ENCODE measurements around the gene USP26.
"Not testable (repeated sequence)": the region's sequence is repeated elsewhere in the genome, so short reads cannot be mapped to it uniquely, and the experiment has no call there.

The USP26 gene, protein sequence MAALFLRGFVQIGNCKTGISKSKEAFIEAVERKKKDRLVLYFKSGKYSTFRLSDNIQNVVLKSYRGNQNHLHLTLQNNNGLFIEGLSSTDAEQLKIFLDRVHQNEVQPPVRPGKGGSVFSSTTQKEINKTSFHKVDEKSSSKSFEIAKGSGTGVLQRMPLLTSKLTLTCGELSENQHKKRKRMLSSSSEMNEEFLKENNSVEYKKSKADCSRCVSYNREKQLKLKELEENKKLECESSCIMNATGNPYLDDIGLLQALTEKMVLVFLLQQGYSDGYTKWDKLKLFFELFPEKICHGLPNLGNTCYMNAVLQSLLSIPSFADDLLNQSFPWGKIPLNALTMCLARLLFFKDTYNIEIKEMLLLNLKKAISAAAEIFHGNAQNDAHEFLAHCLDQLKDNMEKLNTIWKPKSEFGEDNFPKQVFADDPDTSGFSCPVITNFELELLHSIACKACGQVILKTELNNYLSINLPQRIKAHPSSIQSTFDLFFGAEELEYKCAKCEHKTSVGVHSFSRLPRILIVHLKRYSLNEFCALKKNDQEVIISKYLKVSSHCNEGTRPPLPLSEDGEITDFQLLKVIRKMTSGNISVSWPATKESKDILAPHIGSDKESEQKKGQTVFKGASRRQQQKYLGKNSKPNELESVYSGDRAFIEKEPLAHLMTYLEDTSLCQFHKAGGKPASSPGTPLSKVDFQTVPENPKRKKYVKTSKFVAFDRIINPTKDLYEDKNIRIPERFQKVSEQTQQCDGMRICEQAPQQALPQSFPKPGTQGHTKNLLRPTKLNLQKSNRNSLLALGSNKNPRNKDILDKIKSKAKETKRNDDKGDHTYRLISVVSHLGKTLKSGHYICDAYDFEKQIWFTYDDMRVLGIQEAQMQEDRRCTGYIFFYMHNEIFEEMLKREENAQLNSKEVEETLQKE

DNA sequence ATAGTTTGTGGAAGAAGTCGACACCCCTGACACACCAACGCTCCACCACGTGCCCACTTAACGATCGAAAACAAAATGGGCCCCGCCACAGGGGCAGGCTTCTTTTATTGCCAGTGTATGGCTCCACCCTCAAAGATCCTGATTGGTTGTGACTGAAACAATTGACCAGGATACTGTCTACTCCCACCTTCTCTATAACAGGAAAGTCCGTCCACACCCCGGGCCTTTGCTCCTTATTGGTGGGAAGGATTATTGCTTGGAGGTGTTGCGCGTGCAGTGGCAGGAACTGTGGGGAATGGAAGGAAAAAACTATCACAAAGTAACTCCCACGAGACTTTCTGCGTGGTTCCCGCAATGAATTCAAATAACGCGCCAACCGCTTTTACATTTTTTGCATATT lies at the start of gene USP26:
Gene USP26 (minus strand): TSS at position 79 of the 400 bp plus-strand sequence. CDS start 68,889 bp downstream, outside the sequence.
- DNase-seq: no peak

DNA sequence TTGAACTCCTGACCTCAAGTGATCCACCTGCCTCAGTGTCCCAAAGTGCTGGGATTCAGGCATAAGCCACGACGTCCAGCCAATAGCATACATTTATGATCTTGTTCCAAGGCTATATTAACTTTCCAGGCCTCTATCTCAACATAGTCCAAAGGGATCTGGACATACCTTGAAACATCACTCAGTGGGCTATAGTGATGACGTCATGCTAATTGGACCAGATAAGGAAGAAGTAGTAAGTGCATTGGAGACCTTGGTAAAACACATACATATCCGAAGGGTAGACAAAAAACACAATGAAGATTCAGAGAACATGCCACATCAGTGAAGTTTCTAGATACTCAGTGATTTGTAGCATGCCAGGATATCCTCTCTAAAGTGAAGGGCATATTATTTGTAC lies 37.4 kb upstream of the USP26 start:
- DNase-seq: no peak

DNA sequence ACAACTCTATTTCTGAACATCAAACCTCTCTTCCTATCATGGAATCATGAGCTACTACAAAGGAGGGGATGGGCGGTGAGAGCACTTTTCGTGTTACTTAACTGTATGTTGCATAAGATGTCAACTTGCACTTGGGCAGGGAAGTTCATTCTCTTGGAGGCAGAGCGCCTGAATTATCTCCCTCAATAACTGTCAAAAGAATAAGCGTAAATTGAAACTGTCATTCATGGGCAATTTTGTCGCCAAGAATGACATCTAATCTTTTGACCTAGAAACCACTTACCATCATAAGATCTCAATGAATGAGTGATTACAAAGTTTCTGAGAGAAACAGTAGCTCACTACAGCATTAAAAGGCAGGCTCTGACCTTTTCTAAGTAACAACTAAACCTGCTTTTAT lies 23.5 kb upstream of the USP26 start:
- no peak for DNase-seq

DNA sequence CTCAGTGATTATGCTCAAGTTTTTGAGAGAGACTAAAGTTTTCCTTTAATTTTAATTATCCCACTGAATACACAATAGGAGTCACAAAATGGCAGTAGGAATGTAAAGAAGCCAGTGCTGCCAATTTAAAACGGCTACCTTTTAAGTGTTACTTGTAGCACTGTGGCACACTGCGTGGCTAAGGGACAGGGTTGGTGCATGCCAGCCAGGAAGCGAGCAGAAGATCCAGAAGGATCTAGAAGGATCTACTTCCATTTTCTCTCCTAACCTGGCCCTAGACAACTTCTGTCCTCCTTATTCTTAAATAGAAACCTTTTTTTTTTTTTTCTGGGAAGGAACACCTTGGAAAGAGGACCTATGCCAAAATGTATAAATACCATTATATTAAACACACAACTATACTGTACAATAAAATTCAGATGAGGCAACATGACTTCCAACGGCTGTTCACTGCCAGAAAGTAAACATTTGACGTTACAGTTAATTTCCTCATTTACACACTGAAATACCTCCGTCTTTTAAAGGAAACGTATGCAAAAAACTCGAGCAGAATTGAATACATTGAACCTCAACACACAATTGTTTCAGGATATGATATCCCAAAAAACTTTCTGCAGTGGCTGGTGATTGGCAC lies 2.7 kb downstream of the USP26 start:
- no peak for DNase-seq

DNA sequence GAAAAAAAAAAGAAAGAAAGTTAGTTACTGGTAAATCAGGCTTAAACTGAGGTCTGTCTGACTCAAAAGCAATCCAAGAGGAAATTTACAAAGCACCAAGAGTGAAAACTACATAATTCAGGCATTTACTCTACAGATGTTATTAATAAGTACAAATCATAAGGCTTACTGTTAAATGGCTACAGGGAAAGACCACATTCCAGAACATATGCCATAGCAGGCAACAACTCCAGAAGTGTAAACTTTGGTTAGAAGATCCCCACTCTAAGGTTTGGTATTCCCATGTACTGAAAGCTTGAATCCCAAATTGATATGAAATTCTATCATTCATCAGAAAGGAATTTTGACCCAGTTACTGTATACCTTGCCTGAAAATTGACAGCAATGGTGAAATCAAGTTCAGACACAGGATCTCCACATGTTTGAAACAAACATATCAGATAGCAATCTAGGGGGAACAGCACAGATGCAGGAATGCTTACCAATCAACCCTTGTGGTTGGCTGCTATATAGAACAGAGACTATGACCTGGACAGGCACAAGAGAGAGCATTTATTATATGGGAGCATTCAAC lies 6.6 kb downstream of the USP26 start:
- no peak for DNase-seq

DNA sequence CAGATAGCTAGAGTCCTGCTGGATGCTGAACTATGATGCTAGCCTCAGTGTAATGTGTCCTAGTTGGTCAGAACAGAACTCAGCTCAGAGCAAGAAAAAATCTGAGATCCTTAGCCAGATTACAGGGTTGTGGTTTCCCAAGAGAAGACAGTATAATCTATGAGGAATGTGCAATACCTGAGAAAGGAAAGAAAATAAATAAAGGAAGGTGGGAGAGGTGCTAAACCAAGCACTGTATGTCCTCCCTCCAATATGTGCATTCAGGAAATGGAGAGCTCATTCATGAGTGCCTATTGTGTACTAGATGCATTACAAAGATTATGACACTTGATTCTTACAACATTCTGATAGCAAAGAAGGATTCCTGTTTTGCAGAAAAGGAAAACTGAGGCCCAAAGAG lies 7.5 kb downstream of the USP26 start:
- DNase-seq: no peak

DNA sequence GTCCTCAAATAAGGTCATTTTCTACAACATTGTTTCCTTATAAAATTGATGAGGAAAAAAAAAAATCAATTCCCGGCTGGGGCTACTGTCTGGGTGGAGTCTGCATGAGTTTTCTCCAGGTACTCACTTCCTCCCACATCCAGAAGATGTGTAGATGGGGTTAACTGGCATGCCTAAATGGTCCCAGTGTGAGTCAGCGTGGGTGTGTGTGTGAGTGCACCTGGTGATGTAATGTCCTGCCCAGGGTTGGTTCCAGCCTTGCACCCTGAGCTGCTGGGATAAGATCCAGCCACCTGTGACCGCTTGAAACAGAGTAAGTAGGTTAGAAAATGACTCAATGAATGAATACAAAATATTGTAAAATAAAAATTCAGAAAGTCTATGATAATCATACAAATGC lies 11.1 kb downstream of the USP26 start:
- DNase-seq: no peak

DNA sequence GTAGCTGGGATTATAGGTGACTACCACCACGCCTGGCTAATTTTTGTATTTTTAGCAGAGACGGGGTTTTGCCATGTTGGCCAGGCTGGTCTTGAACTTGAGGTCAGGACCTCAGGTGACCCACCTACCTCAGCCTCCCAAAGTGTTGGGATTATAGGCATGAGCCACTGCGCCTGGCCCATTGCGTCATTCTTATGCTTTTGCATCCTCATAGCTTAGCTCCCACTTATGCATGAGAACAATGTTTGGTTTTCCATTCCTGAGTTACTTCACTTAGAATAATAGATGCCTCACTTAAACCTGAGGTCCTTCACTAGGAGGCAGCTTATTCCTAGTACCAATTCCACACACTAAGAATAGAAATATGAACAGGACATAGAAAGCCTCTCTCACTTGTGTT lies 11.9 kb downstream of the USP26 start:
- not testable (repeated sequence) for DNase-seq

DNA sequence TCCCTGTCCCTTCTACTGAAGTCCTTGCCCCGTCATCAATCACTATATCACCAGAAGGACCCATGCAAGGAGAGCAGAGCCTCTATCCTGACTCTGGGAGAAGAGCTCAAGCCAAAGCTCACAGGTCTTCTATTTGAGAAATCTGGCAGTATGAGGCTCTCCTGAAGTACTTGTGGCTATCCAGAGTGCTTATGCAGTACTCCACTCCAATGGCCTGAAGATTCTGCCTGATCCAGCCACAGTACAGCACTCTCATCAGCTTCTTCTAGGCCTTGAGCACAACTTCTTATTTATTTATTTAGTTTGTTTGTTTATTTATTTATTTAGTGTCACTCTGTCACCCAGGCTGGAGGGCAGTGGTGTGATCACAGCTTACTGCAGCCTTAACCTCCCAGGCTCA lies 13.0 kb downstream of the USP26 start:
- no peak for DNase-seq

DNA sequence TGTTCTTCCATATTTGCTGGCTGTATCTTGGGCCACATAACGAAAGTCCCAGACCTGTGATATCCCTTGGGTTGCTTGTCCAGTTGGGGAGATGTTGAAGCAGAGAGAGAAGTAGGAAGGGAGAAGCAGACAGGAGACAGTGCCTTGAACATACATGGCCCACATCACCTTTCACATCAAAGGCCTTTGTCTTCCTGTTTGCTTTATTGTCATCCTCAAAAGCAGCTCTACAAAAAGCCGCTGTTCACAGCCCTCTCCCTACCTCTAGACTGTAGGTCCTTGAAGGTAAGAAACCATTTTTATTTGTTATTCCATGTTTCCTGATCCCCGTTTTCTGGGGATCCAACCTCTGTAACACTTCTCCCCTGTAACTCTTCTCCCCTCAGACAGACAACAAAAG lies 14.9 kb downstream of the USP26 start:
- no peak for DNase-seq

DNA sequence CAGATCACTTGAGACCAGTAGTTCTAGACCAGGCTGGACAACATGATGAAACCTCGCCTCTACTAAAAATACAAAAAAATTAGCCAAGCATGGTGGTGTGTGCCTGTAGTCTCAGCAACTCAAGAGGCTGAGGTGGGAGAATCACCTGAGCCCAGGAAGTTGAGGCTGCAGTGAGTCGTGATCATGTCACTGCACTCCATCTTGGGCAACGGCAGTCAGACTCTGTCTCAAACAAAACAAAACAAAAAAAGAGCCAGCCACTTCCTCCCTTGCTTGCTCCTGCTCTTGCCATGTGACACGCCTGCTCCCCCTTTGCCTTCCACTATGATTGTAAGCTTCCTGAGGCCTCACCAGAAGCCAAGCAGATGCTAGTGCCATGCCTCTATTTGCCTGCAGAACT lies 19.1 kb downstream of the USP26 start:
- not testable (repeated sequence) for DNase-seq

DNA sequence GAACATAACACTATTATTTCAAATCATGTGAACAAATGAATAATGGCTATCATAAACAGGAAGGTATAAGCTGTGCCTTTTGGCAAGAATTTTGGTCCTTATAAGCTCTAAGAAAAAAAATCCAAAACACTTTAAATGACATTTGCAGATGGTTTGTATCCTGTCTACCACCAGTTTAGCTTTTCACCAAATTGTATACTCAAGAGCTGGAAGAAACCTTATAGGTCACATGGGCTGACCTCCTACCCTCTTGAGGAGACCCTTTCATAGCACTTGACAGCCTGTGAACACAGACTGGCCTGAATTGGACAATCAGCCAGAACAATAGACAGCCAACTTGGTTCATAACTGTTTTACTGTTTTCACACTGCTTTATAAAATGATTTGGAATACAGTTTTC lies 24.3 kb downstream of the USP26 start:
- DNase-seq: no peak

DNA sequence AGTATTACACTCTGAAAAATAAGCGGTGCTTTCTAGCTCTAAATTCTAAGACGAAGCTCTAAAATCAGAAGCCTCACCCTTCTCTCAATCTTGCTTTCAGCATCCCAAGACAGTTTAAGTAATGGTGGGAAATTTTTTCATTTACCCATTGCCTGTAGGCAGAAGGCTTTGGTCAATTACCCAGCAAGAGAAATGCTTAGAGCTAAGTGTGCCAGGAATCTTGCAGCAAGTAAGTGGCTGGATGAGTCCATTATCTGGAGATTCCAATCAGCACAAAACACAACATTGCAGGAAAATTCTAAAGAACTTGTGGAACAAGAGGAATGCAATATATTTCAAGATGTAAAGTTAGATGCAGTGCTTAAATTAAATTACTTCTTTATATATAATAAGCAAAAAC lies 28.4 kb downstream of the USP26 start:
- no peak for DNase-seq

DNA sequence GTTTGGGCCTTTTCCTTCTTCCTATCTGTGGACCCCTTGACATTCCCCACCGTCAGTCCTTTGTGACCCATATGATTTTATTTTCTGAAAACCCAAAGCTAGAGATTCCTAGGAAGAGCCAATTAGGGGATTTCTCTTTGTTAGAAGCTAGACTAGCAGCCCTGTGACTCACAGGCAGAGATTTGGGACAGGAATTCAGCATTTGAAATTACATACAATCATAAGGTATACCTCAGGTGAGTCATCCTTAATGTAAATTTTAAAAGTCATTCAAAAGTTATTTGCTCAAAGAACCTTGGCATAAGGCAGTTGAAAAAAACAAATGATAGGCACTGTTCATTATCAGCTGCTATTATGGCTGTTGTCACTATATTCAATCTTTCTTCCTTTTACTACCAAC lies 40.6 kb downstream of the USP26 start:
- no peak for DNase-seq

DNA sequence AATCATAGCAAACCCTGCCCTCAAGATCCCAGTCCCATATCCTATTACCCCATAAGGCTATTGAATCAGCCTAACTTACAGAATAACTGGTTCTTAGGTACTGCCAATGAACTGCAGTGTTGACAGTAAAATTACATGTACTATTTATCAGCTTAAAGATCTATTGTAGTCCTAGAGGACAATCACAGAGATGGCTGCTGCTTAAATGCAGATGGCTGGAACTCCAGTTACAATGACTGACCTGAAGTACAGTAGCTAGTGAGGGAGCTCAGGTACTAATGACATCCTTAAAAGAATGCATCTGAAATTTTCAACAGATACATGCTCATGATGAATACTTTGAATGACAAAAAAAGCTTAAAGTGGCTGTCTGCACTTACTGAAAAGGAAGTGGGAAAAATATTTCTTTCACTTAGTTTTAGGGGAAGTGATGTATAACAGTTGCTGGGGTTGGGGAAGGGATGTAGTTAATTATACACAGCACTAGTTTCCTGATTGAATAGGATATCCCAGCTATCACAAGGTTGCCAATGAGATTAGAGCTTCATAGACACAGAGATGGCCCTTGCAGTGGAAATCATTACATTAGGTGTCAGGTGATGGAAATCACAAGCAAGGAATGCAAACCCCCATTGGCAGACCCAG lies 42.0 kb downstream of the USP26 start:
- no peak for DNase-seq

DNA sequence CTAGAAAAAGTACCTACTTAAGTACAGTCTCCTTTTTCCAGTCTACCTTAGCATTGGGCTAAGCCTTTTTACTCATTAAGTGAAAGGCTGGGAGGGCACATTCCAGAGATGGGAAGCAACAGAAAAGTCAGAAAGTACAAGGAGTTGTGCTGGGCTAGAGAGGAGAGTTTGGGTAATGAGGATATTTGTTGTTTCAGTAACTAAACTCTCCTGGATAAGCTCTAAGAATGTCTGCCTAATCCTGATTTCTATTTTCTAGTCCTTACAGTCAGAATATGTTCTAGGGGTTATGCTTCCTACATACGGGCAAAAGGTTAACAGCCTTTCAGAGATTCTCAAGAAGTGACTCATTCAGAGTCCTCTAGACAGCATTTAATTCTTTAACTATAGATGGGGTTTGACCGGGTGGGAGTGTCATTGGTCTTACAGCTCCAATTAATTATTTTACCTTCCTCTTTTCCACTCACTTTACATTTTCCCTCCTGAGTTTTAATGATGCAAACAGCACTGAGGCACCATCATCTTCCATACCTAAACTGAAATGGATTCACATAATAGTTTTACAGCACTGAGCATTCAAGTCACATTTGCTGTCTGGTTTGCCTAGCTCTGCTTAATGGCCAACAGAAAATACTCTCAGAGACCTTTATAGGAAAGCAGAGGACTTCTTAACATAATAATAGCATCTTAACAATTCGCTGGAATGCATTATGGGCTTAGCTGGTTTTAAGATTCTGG lies 42.9 kb downstream of the USP26 start:
- DNase-seq: no peak

DNA sequence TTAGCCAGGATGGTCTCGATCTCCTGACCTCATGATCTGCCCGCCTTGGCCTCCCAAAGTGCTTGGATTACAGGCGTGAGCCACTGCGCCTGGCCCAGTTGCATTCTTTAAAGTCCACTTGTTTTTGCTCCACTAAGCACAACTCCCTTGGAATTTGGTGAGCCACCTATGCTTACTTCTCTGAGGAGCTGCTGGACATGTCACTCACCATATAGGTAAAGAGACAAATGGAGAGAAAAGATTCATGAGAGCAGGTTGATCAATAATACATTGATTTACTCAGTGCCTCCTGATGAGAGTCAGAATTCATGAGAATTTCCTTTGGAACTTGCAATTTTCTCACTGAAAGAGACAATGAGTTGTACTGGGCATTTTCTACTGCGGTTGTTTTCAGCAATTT lies 48.2 kb downstream of the USP26 start:
- no peak for DNase-seq

DNA sequence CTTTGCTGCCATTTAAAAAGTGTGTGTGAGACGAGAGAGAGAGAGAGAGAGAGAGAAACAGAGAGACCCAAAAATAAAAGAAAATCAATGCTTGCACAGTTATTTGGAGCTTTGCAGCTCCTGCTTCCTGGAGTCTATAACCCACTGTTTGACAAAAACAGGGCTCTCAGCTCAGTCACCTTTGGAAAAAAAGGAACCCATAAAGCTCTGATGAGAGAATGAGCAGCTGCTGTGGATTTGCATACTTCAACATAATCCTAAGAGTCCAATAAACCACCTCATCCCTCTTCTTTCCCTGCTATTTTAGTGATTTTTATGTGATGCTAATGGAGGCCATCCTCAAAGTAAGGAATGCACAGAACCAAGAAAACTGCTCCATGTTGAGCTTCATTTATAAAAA lies 50.3 kb downstream of the USP26 start:
- DNase-seq: no peak

DNA sequence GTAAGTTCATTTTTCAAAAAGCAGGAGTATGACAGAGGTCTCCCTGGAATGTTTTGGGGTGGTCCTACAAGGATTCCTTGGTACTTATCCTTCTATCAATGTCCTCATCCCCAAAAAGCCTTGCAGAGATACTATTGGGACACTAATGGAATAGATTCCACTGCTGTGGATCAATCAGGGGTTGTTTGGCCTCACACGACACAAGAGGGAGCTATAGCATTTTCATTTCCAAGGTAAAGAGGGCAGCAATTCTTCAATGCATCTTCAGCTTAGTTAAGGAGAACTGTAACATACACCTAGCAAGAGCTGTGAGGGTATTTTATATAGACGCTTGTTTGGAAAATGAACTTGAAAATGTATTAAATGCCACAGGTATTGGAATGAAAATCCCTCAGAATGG lies 50.9 kb downstream of the USP26 start:
- DNase-seq: no peak

DNA sequence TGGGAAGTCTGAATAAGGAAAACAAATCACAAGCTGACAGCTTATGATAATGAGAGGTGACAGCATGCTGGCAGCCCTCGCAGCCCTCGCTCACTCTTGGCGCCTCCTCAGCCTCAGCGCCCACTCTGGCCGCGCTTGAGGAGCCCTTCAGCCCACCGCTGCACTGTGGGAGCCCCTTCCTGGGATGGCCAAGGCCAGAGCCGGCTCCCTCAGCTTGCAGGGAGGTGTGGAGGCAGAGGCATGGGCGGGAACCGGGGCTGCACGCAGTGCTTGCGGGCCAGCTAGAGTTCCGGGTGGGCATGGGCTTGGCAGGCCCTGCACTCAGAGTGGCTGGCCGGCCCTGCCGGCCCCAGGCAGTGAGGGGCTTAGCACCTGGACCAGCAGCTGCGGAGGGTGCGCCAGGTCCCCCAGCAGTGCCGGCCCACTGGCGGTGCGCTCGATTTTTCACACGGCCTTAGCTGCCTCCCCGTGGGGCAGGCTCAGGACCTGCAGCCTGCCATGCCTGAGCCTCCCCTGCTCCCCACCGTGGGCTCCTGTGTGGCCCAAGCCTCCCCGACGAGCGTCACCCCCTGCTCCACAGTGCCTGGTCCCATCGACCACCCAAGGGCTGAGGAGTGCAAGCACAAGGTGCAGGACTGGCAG lies 52.6 kb downstream of the USP26 start:
- DNase-seq: not testable (repeated sequence)

DNA sequence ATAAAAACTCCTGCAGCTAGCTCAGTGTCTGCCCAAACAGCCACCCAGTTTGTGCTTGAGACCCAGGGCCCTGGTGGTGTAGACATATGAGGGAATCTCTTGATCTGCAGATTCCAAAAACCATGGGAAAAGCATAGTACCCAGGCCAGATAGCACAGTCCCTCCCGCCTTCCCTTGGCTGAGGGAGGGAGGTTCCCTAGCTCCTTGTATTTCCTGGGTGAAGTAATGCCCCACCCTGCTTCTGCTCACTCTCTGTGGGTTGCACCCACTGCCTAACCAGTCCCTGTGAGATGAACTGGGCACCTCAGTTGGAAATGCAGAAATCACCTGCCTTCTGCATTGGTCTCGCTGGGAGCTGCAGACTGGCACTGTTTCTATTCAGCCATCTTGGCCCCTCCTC lies 54.6 kb downstream of the USP26 start:
- no peak for DNase-seq

DNA sequence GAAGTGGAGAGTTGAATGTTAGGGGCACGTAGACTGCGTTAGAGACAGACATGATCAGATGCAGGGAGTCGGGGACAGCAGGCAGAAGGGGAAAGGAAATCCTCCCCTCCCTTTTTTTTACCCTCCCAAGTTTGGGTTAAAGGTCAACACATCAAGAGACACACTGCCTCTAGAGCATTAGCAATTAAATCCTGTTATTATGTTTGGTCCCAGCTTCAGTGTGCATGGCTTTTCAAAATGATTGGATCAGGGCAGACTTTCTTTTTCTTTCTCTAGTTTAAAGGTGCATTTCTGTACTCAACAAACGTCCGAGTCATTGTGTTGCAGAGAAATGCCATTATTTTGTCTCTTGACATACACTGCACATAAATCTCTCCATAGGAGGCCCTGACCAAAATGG lies 63.9 kb downstream of the USP26 start:
- DNase-seq: no peak
